IgD-negative memory B cell (primary cell): ENCODE results near the gene SRRM3. TPM values are rescaled to one million over a fixed set of nuclear protein-coding genes. Genes with fewer than 3 reads are reported as not detected.
"Not testable (repeated sequence)": the region's sequence is repeated elsewhere in the genome, so short reads cannot be mapped to it uniquely, and the experiment has no call there.

Experiments used
- H3K27ac Mint-ChIP-seq, 3 donors: one replicate each; pipeline ENCODE4 v1.8.0; 2020 to 2022; ENCODE audit warnings: mild to moderate bottlenecking in 3 of 3, mixed read lengths in 3 of 3, moderate library complexity in 1 of 3
- H3K27me3 Mint-ChIP-seq: one replicate; pipeline ENCODE4 v1.8.0; 2021; ENCODE audit warnings: mixed read lengths
- H3K36me3 Mint-ChIP-seq: one replicate; pipeline ENCODE4 v1.8.0; 2020; ENCODE audit warnings: mild to moderate bottlenecking, mixed read lengths
- H3K4me1 Mint-ChIP-seq, 3 donors: one replicate each; pipeline ENCODE4 v1.8.0; 2020 to 2022; ENCODE audit warnings: mixed read lengths in 3 of 3, mild to moderate bottlenecking in 1 of 3
- H3K4me3 Mint-ChIP-seq, 4 donors: one replicate each; pipeline ENCODE4 v1.8.0; 2020 to 2022; ENCODE audit warnings: mild to moderate bottlenecking in 4 of 4, mixed read lengths in 4 of 4, moderate library complexity in 3 of 4
- H3K9me3 Mint-ChIP-seq, 3 donors: one replicate each; pipeline ENCODE4 v1.8.0; 2020 to 2021; ENCODE audit warnings: mixed read lengths in 3 of 3, mild to moderate bottlenecking in 1 of 3
- polyA plus RNA-seq: library from polyadenylated mRNA; unstranded; fragments of 300-500 nt; fragmentation: Illumina TruSeq; gene quantifications from one replicate; pipeline ENCODE4 v1.2.3, GENCODE V29; 2021

SRRM3 gene
- polyA plus RNA-seq, 1 donor from 2014 or later, result not detected

GRCh38 chr7:76332078-76332477 is 130.4 kb downstream of the SRRM3 start:
- Mint-ChIP-seq H3K9me3 (no peaks in the 10 kb centered on the region), H3K27ac (peak overlapping the region in 1 of 3 donors; percentile 43), H3K4me3 (peak overlapping the region in 2 of 4 donors; percentile 18 to 44), H3K27me3 (no peaks in the 10 kb centered on the region), H3K4me1 (peaks cover 20 to 38% (median 21%) of the 10 kb centered on the region in 3 donors), H3K36me3 (peaks cover 4% of the 10 kb centered on the region)

- Mint-ChIP-seq H3K9me3 (no peaks in the 10 kb centered on the region), H3K36me3 (peaks cover 4% of the 10 kb centered on the region), H3K27me3 (no peaks in the 10 kb centered on the region), H3K4me1 (peaks cover 19 to 41% (median 32%) of the 10 kb centered on the region in 3 donors), H3K4me3 (no peak overlapping the region), H3K27ac (no peak overlapping the region)
Measured at GRCh38 chr7:76333511-76334101, 131.9 kb downstream of the SRRM3 start.

GRCh38 chr7:76334320-76334967 is 132.7 kb downstream of the SRRM3 start:
- Mint-ChIP-seq H3K9me3 (no peaks in the 10 kb centered on the region), H3K4me1 (peaks cover 19 to 39% (median 35%) of the 10 kb centered on the region in 3 donors), H3K27me3 (no peaks in the 10 kb centered on the region), H3K27ac (no peak overlapping the region), H3K4me3 (no peak overlapping the region), H3K36me3 (peaks cover 3% of the 10 kb centered on the region)

GRCh38 chr7:76335417-76335816 is 133.7 kb downstream of the SRRM3 start:
- H3K9me3 Mint-ChIP-seq, H3K36me3 Mint-ChIP-seq, H3K27ac Mint-ChIP-seq, H3K4me3 Mint-ChIP-seq, H3K27me3 Mint-ChIP-seq: not testable (repeated sequence)
- H3K4me1 Mint-ChIP-seq, result peaks cover 23 to 44% (median 43%) of the 10 kb centered on the region in 3 donors

GRCh38 chr7:76336094-76336493 is 134.4 kb downstream of the SRRM3 start:
- H3K36me3 Mint-ChIP-seq, result peaks cover under 1% of the 10 kb centered on the region
- H3K4me3 Mint-ChIP-seq, result no peak overlapping the region
- H3K4me1 Mint-ChIP-seq, result peaks cover 25 to 47% (median 42%) of the 10 kb centered on the region in 3 donors
- peak overlapping the region in 2 of 3 donors; percentile 9 to 16 for H3K27ac Mint-ChIP-seq
- no peaks in the 10 kb centered on the region for H3K27me3 Mint-ChIP-seq
- no peaks in the 10 kb centered on the region for H3K9me3 Mint-ChIP-seq

Other genes starting within 250 kb of the SRRM3 start
- gene TMEM120A, start 207.3 kb upstream of the SRRM3 start, polyA plus RNA-seq, result 32.2 TPM
- gene STYXL1, start 153.9 kb upstream of the SRRM3 start, polyA plus RNA-seq, result 63.2 TPM
- 177 TPM for gene MDH2, start 153.8 kb upstream of the SRRM3 start, polyA plus RNA-seq
- 76.4 TPM for gene HSPB1, start 100.8 kb downstream of the SRRM3 start, polyA plus RNA-seq
- 3.5 TPM for gene YWHAG, start 157.1 kb downstream of the SRRM3 start, polyA plus RNA-seq
- not detected for gene SSC4D, start 207.8 kb downstream of the SRRM3 start, polyA plus RNA-seq
- 4.1 TPM for gene ZP3, start 223.1 kb downstream of the SRRM3 start, polyA plus RNA-seq